ENCODE data around the gene TMC4.
"Not testable (repeated sequence)": the region's sequence is repeated elsewhere in the genome, so short reads cannot be mapped to it uniquely, and the experiment has no call there.

GRCh38 chr19:54214217-54214616 is 41.3 kb upstream of the TMC4 start:
- TF ChIP-seq CTCF (IDR thresholded peaks at IDR 0.05; ENCODE audit: poor library complexity); EZH2 (IDR thresholded peaks at IDR 0.05; ENCODE audit: borderline replicate concordance): not testable (repeated sequence)

Measured in hepatocyte (in vitro differentiated cells).